HG03575 (cell line): Measurements from ENCODE around the gene DLD.
"Not testable (repeated sequence)": the region's sequence is repeated elsewhere in the genome, so short reads cannot be mapped to it uniquely, and the experiment has no call there.

ENCODE experiments used
- ATAC-seq: cut with Tn5 transposase; IDR thresholded peaks from one replicate; pipeline ENCODE4 v1.9.1; 2021; ENCODE audit not compliant: unreplicated experiment, insufficient number of reproducible peaks, low FRiP score; ENCODE audit errors: extremely low read depth

Gene DLD

GRCh38 chr7:107938456-107939250, 47.7 kb downstream of the DLD start:
- ATAC-seq: no peak

GRCh38 chr7:107939573-107940489, 48.8 kb downstream of the DLD start:
- no peak for ATAC-seq

GRCh38 chr7:107940951-107941350, 50.0 kb downstream of the DLD start:
- ATAC-seq: no peak

GRCh38 chr7:107943018-107943417, 52.0 kb downstream of the DLD start:
- ATAC-seq: no peak

GRCh38 chr7:107944411-107945169, 53.6 kb downstream of the DLD start:
- ATAC-seq: no peak

- ATAC-seq: no peak
Measured at GRCh38 chr7:107945332-107945731, 54.3 kb downstream of the DLD start.

- no peak for ATAC-seq
Measured at GRCh38 chr7:107946451-107946850, 55.5 kb downstream of the DLD start.

- no peak for ATAC-seq
Measured at GRCh38 chr7:107946881-107947280, 55.9 kb downstream of the DLD start.

- ATAC-seq: no peak
Measured at GRCh38 chr7:107948645-107949442, 57.9 kb downstream of the DLD start.

GRCh38 chr7:107949443-107949935, 58.5 kb downstream of the DLD start:
- ATAC-seq: no peak

- ATAC-seq: no peak
Measured at GRCh38 chr7:107951172-107951787, 60.3 kb downstream of the DLD start.

- no peak for ATAC-seq
Measured at GRCh38 chr7:107951896-107952295, 60.9 kb downstream of the DLD start.

- no peak for ATAC-seq
Measured at GRCh38 chr7:107953265-107953923, 62.4 kb downstream of the DLD start.

GRCh38 chr7:107953924-107954303, 62.9 kb downstream of the DLD start:
- no peak for ATAC-seq

GRCh38 chr7:107955394-107955793, 64.4 kb downstream of the DLD start:
- ATAC-seq: no peak

GRCh38 chr7:107956950-107957349, 66.0 kb downstream of the DLD start:
- ATAC-seq: not testable (repeated sequence)

- no peak for ATAC-seq
Measured at GRCh38 chr7:107957436-107957835, 66.5 kb downstream of the DLD start.
